Transverse colon (tissue), 3 donors: Measurements from ENCODE around the gene KRTAP20-1.

Experiments used
- EP300 ChIP-seq: sonication (generic); formaldehyde crosslinking; IDR thresholded peaks from one replicate; pipeline ENCODE4 v1.6.1; 2017; ENCODE audit warnings: antibody characterized with exemption, low read depth
- POLR2A ChIP-seq: fragments of 450-650 bp; IDR thresholded peaks from one replicate; pipeline ENCODE4 v1.6.1; 2016; ENCODE audit warnings: antibody characterized with exemption, mild to moderate bottlenecking, moderate library complexity
- TF ChIP-seq, protein P1 (sequence below), 5 experiments: fragments of 200-600 bp in 3 of 5; fragments of 450-650 bp in 2 of 5; sonication (generic) in 3 of 5; IDR thresholded peaks; 1 replicate in 2 of 5; 2 replicates in 3 of 5; pipeline ENCODE4 v1.5.1; 2016 to 2017; ENCODE audit warnings: antibody characterized with exemption in 5 of 5, inconsistent platforms in 3 of 5, mild to moderate bottlenecking in 2 of 5, moderate library complexity in 1 of 5

DNA sequence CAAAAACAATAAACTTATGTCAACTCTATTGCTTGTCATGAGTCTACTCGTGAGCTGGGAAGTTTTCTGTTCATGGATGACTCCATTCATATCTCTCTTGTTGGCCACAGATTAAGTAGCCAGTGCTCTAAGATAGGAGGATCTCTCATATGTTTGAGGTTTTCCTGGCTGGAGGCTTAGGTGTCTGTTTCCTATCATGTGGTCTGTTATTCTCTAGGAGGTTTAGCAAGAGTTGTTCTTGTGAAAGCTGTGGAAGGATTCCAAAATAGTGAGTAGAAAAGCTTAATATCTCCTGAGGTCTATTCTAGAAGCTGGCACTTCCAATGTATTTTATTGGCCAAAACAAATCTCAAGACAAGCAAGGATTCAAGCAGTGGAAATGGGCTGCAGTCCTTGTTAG, 13.0 kb downstream of the KRTAP20-1 start:
- TF ChIP-seq, protein P1, sequence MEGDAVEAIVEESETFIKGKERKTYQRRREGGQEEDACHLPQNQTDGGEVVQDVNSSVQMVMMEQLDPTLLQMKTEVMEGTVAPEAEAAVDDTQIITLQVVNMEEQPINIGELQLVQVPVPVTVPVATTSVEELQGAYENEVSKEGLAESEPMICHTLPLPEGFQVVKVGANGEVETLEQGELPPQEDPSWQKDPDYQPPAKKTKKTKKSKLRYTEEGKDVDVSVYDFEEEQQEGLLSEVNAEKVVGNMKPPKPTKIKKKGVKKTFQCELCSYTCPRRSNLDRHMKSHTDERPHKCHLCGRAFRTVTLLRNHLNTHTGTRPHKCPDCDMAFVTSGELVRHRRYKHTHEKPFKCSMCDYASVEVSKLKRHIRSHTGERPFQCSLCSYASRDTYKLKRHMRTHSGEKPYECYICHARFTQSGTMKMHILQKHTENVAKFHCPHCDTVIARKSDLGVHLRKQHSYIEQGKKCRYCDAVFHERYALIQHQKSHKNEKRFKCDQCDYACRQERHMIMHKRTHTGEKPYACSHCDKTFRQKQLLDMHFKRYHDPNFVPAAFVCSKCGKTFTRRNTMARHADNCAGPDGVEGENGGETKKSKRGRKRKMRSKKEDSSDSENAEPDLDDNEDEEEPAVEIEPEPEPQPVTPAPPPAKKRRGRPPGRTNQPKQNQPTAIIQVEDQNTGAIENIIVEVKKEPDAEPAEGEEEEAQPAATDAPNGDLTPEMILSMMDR (IDR thresholded peaks at IDR 0.05), result no peak
- no peak for TF ChIP-seq POLR2A
- no peak for TF ChIP-seq EP300
